NCI-H187 (cell line): ENCODE results near the gene URB1.
"Not testable (repeated sequence)": the region's sequence is repeated elsewhere in the genome, so short reads cannot be mapped to it uniquely, and the experiment has no call there.

Source experiments
- DNase-seq, 2 experiments: peaks; one replicate each; lab custom pipeline; 2025; lab: John Stamatoyannopoulos, UW

URB1 gene

GRCh38 chr21:32411350-32412161 is 18.7 kb upstream of the URB1 start:
- no peak for DNase-seq

GRCh38 chr21:32410916-32411315 is 18.1 kb upstream of the URB1 start:
- no peak for DNase-seq

DNA sequence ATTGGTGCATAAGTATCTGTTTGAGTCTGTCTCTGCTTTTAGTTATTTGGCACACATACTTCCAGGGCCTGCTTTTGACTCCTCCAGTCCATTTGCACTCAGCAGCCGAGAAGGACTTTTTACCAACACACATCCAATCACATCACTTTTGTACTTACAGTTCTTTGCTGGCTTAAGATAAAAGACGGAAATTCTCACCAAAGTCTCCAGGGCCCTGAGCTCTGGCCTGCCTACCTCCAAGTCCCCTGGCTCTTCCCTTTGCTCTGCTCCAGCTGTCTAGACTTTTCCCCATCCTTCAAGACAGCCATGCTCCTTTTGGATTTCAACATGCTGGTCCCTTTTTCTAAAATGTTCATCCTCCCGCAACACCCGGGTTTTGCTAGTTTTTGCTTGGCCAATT is 17.5 kb upstream of the URB1 start:
- no peak for DNase-seq

GRCh38 chr21:32406405-32406804 is 13.6 kb upstream of the URB1 start:
- DNase-seq, result no peak

- DNase-seq, result peak in 1 of 2 experiments; percentile 8
Measured at GRCh38 chr21:32403201-32403777, 10.5 kb upstream of the URB1 start.

DNA sequence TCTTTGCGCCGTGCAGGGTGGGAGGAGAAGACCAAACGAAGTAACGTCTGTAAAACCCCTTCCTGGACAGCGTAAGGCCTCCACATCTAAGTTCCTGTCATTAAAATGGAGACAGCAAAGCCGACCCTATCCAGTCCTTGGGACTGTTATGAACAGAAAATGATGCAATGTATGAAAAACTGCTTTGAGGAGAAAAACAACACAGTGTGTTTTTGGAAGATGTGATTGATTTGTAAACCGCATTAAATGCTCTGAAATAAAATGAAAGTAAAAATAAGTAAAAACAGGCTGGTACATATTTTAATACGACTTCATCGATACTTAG is 827 bp upstream of the URB1 start:
- DNase-seq, result no peak

- no peak for DNase-seq
Measured at GRCh38 chr21:32392299-32392879, 423 bp downstream of the URB1 start.

DNA sequence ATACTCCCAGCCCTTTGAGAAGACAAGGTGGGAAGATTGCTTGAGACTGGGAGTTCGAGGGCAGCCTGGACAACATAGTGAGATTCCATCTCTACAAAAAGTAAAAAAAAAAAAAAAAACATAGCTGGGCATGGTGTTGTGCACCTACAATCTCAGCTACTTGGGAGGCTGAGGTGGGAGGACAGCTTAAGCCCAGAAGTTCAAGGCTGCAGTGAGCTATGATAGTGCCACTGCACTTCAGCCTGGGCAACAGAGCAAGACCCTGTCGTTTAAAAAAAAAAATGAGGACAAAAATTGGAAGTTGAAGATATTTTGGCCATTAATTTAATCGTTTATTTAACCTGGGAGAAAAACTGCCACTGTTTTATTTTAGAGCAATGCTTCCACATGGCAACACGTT is 1.1 kb downstream of the URB1 start:
- no peak for DNase-seq

GRCh38 chr21:32390537-32391224 is 2.1 kb downstream of the URB1 start:
- DNase-seq, result not testable (repeated sequence)

- no peak for DNase-seq
Measured at GRCh38 chr21:32389337-32390015, 3.3 kb downstream of the URB1 start.

DNA sequence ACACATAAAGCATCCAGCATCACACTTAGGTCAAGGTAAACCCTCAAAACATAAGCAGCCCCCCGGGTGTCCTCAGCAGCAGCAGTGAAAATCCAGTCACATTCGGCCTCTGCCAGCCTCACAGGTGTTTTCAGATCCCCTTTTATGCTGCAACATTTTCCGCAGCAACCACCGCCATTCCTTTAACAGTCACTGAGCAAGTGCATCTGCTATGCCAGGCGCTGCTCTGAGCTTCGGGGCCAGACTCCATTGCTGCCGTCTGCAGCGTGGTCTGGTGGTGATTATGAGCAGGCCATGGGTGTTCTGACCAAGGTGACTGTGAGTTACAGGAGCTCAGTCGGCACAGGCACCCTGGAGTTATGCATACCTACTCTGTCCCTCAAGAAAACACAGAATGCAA is 4.5 kb downstream of the URB1 start:
- no peak for DNase-seq

DNA sequence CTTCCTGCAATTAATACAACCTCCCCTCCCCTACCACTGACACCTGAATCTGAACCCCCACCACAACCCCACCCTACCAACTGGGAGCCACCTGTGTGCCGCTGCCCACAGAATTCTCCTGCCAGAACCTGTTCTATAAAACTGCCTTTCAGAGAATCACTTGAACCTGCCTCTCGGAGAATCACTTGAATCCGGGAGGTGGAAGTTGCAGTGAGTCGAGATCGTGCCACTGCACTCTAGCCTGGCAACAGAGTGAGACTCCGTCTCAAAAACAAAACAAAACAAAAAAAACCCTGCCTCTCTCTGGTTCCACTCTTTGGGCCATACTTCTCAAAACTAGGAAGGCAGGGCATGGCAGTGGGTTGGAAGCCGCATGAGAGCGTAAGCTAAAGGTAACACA is 5.7 kb downstream of the URB1 start:
- no peak for DNase-seq

DNA sequence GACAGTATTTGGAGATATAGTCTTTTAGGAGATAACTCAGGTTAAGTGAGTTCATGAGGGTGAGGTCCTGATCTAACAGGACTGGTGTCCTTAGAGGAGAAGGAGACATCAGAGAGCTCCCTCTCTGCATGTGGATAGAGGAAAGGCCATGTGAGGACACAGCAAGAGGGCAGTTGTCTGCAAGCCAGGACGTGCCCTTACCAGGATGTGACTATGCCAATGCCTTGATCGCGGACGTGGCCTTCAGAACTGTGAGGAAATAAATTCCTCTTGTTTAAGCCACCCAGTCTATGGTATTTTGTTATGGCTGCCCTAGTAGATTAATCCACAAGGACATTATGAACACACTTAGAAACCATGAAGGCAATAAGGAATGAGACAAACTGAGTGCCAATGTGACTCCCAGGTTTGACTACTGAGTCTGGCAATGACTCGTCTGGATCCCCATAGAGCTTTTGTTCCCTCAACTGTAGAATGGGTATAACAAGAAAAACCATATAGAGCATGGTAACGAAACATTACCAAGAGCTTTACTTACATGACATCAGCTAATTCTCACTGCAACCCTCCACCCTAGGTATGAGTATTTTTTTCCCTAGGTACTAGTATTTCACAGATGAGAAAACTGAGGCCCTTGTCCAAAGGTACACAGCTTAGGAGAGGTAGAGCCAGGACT is 6.5 kb downstream of the URB1 start:
- no peak for DNase-seq

DNA sequence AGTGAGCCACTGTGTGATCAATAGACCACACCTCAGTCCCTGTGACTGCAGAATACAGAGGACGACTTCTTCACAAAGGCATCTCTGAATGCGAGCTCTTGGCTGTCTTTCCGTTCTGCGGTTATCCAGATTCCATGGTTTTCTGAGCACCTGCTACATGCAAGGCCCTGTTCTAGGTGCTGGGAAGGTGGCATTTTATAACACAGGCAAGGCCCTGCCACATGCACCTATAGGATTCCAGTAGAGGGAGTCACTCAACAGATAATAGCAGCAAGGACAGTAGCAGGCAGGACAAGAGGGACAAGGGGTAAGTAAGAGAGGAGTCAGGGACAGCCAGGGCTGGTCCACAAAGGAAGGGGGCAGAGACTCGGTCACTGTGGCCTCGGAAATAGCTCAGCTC is 9.0 kb downstream of the URB1 start:
- DNase-seq, result no peak

- no peak for DNase-seq
Measured at GRCh38 chr21:32382108-32382644, 10.6 kb downstream of the URB1 start.

DNA sequence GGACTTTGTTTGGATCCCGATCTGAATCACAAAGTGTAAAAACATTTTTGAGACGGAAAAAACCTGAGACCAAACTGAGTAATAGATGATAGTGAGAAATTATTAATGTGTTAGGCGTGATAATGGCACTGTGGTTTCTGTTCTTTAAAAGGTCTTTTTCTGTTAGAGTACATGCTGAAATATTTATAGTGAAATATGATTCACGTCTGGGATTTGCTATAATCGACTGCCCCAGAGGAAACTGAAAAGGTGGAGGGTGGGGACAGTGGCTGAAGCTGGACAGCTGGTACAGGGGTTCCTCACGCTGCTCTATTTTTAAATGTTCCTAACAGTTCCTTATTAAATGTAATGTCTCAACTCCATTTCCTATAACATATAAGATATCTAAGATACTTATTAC is 11.2 kb downstream of the URB1 start:
- DNase-seq, result no peak

DNA sequence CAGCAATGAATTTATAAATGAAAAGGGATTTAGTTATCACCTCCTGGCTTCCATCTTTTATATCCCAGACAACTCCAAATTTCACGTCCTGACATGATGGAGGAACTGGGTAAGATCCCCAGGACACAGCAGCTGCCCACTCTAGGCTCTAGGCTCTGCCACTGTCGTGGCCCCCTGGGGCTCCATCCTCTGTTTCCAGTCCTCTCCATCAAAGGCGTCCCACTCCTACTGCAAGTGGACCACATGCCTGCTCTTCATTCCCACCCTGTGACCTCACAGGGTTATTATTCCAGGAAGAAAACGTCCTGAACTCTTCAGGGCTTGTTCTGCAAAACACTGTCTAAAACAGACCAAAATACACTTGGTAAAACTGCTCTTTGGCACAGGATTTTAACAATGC is 11.9 kb downstream of the URB1 start:
- no peak for DNase-seq

DNA sequence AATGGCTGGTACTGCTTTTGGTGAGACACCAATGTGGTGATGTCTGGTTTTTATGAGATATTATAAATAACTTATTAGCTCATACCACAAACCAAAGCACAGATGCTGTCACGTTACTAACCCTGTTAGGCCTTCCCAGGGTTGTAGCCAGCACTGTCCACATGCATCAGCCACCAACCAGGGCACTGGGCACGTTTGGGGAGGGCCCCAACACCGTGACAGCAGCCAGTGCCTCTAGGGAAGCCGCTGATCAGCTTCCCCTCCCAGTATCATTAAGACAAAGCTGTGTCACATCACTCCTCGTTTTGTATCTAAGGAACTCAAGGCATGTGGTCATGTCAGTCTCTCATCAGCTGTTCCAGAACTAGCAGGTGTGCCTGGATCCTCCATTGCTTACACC is 13.9 kb downstream of the URB1 start:
- no peak for DNase-seq

DNA sequence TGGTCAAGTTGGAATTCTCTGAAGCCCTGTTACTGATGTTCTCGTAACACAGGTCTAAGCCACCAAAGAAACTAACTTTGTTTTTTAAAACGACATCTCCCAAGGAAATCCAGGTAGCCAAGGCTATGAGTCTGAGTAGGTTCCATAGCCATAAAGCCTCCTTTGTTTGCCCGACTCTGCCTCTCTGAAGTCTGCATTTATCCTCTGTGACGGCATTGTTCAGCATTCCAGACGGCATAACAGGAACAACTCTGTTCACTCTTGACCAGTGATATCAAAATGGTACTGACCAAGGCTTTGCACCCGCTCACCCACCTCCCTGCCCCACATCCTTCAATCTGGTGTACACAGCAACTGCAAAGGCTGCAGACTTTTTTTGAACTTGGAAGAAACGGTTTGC is 14.8 kb downstream of the URB1 start:
- no peak for DNase-seq

DNA sequence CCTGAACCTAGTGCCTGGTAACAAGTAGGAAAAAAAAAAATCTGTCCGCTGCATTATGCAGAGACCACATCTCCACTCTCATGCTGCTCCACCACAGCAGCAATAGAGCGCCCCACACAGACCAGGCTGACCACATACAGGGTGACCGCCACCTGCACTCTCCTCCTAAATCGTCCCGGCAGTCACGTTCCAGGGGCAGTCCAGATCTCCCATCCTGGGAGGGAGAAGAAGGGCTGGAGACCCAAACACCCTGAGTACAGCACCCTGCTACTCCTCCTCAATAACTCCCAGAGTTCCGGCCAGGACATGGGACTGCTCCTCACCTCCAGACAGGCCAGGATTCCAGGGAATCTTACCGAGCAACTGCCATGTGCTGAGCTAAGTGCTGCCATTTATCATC is 15.3 kb downstream of the URB1 start:
- DNase-seq, result no peak

GRCh38 chr21:32372755-32373154 is 20.1 kb downstream of the URB1 start:
- DNase-seq, result no peak

DNA sequence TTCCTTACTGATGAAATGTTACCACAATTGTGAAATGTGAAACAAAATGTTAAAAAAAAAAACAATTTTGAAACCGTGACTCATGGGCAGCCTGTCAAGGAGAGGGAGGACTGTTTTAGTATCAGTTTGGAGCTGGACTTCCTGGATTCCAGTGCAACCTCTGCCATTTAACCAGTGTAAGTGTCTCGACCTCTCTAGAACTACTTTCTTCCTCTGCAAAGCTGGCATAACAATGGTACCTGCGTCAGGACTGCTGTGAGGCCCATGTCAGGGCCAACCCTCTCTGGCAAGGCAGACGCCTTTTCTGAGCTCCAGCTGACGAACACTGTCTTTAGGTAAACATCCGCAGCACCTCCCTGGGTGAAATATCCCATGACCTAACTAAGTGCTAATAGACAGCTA is 20.9 kb downstream of the URB1 start:
- DNase-seq, result no peak
